GM21717 (cell line): ENCODE measurements around the gene CROCC.

ENCODE experiments used
- ATAC-seq: cut with Tn5 transposase; IDR thresholded peaks from one replicate; pipeline ENCODE4 v1.9.1; 2021; ENCODE audit warnings: mild to moderate bottlenecking, moderate library complexity; ENCODE audit not compliant: unreplicated experiment

Gene CROCC

DNA sequence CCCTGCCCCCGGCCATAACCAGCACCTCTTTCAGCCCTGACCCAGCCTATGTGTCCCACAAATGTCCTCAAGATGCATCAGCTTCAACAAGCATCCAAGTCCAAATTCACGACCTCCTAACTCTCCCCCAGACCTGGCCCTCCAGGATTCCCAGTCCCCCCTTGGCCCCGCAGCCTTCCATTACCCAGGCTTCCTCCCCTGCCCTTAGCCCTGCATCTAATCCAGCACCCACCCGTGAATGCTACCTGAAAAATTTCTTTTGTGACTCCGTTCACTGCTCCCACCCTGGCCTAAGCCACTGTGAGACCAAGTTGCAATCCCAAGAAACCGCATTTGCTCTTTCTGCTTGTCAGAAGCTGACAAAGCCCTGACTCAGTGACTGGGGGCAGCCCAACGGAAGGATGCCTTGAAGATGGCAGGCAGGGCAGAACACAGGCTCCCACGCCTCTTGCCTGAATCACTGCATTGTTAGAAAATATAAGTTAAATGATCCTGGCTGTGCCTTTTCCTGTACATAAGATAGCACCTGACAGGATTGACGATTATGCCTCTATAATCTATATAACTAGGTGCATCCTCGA, 59.6 kb downstream of the CROCC start:
- ATAC-seq, result no peak

DNA sequence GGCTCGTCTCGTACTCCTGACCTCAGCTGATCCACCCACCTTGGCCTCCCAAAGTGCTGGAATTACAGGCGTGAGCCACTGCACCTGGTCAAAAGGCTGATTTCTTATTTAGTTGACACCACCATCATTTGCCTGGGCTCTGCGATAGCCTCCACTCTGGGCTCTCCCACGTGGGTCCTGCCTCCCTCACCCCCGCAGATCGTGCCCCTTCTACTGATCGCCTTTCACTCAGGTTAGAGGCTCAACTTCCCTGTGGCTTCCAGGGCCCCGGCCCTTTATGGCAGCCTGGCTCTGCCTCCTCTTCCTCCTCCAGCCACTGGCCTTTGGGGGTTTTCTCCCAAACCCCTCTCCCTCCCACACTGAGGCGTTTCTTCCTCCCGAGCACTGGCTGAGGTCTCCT, 61.2 kb downstream of the CROCC start:
- ATAC-seq, result no peak

DNA sequence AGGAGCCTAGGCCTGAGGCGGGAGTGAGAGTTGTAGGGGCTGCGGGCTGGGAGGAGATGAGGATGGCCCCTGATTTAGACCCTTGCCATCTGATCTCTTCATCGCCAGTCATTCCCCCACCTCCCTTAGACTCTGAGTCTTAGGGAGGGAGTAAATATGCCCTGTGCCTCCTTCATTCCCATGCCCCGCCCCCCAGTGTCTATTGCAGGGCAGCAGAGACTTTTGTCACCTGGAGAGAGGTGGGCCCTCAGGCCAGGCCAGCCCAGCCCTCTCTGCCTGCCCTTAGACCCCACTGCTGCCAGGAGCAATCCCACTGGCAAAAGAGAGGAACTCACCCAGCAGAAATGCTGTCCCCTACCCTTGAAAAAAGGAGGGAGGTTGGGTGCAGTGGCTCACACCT, 61.9 kb downstream of the CROCC start:
- ATAC-seq, result no peak

DNA sequence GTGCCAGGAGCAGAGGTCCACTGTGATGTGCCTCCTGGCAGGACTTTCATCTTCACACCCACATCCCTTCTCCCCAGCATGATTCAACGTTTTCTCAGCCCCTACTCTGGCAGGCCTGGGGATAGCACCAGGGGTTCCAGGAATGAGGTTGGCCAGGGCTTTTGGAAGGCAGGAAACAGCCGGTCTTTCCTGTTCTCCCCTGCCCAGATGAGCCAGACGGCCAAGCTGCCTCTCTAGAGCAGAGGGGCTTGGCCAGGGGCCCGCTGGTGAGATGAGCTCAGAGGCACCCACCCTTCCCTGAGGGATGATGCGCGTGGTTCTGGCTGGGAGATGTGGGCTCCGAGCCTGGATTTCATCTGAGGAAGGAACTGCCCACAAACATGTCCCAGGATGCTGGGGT, 63.0 kb downstream of the CROCC start:
- no peak for ATAC-seq

DNA sequence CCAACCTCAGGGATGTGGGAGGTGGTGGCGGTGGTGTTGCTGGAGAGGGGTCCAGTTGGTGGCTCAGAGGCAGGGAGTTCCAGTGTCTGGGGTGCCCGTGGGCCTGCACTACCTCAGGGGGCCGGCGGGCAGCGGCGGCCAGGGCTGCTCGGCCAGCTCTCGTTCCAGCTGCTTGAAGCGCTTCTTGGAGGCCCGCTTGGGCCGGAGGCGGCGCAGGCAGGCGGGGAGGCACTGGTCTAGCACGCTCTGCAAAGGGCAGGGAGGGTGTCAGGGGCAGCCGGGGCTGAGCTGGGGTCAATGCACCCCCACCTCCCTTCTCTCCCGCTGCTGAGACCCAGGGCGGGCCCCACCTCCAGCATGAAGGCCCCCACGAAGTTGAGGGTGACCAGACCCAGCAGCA, 64.4 kb downstream of the CROCC start:
- ATAC-seq, result no peak

DNA sequence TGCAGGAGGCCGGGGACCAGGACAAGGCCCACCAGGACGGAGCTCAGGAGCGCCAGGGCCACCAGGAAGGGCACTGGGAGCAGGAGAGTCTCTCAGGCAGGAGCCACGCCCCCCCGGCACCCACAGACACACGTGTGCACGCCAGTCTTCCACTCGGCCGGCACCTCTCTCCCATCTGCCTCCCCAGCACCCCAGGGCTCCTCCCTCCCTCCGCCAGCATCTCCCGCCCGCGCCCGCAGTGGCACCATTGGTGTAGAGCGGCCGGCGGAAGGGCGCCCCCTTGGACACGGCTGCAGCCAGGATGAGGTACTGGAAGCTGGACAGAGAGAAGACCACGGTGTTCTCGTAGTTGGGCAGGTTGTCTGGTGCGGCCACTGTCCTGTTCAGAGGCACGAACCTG, 64.8 kb downstream of the CROCC start:
- no peak for ATAC-seq

DNA sequence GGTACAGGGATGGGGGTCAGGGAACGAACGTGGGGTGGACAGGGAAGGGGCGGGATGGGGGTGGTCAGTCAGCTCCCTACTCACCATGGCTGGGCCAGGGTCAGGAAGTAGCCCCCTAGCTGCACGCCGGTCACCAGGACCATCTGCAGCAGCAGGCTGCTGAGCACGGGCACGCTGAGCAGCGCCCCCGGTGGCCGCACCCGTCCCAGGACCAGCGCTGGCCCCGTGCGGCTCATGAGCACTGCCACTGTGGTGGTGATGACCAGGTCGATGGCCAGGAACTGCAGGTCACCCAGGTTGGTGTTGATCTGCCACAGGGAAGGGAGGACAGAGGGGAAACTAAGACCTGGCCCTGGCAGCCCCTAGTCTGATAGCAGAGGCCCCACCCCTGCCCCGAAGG, 65.2 kb downstream of the CROCC start:
- no peak for ATAC-seq

DNA sequence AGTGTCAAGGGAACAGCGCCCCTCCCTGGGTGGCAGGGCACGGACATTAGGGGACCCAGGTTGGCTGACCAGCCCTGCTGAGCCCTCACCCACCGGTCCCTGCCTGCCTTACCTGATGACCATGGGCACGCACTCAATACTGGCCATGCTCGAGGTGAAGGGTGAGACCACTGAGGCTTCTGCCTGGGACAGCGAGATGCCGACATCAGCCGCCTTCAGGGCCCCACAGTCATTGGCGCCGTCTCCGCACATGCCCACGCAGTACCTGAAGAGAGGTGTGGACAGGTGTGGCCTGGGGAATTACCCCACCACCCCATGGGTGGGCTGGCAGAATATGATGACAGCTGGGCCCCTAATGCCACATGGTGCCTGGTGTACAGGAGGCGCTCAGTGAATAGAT, 66.5 kb downstream of the CROCC start:
- ATAC-seq, result no peak

DNA sequence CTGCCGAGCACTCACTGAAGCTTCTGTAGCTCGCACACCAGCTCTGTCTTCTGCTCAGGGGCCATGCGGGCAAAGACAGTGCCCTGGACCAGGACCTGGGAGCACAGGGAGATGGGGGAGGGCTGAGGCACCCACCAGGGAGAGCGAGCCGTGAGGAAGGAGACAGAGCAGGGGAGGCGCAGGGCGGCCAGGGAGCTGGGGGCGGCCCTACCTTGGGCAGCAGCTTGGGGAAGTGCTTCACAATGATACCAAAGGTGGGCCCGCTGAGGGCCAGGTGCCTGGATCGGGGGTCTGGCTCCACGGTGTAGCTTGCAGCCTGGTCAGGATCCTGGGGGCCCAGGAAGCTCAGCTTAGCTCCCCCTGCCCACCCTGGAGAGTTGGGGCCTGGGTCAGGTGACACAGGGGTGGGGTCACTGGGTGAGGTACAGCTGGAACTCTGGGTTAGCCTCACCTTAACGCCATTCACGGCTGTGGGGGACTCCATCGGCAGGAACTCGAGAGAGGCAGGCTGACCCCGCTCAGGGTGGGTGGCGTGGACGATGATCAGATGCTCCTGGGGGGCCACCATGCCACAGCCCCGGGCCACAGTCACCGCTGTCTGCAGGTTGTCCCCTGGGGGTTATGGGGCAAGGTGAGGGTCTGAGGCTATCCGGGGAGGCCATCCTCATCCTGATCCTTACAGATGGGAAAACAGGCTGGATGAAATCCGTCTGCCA, 68.1 kb downstream of the CROCC start:
- ATAC-seq, result no peak

DNA sequence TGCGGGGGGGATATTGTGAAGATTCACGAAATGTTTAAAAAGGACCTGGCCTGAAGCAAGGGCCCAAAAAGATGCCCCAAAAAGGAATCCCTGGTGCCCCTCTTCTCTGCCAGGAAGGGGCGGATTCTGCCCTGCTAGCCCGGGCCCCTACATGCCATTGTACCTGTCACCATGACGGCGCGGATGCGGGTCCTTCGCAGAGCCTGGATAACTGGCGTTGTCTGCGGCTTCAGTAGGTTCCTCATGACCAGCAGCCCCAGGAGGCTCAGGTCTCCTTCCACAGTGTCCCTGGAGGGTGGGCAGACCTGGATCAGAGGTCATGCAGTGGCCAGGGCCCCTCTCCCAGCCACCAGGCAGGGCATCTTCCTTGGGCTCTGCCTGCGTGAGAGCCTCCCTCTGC, 69.8 kb downstream of the CROCC start:
- no peak for ATAC-seq

DNA sequence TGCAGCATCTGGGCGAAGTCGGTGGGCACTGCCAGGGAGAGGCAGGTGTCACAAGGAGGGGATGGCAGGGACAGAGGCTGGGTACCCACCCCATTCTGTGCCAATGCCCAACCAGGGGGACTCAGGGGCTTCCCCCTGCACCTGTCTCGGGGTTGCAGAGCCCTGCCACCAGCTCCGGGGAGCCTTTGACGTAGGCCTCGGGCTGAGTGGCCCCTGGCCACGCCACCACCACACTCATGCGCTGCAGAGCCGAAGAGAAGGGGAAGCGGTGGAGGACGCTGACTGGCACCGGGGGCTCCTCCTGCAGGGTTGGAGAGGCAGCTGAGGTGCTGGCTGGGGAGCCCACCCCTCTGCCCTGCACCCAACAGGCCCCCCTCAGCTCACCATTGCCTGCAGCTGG, 70.4 kb downstream of the CROCC start:
- no peak for ATAC-seq

DNA sequence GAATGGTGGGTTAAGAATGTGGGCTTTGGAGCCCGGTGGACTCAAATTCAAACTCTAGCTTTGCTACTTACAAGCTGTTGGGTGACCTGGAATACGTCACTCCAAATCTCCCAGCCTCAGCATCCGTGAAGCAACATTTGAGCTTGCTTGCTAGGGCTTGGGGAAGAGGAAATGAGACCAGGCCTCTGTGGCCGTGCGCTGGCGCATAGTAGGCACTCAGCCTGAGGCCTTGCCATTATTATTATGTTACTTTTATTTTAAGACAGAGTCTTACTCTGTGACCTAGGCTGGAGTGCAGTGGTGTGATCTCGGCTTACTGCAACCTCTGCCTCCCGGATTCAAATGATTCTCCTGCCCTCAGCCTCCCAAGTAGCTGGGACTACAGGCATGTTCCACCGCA, 70.9 kb downstream of the CROCC start:
- no peak for ATAC-seq

DNA sequence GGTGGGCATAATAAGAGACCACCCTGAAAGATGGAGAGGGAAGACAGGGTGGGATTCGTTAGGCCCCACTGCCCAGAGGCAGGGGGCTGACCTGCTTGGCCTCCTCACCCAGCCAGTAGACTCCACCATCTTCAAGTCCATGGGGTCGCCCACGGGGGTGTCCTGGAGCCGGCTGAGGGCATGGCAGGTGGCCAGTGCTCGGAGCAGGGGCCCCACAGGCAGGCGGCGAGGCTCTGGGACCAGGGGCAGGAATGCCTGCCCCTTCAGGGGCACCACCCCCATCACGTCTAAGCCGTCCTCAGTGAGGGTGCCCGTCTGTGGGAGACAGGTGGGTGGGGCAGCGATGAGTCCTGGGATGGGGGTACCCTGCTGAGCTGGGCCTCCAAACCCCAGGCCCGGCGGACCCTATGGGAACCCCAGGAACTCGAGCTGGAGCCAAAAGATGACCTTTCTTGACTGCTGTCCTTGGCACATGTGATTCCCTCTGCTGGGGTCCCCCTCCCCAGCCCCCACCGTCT, 71.8 kb downstream of the CROCC start:
- ATAC-seq, result no peak

DNA sequence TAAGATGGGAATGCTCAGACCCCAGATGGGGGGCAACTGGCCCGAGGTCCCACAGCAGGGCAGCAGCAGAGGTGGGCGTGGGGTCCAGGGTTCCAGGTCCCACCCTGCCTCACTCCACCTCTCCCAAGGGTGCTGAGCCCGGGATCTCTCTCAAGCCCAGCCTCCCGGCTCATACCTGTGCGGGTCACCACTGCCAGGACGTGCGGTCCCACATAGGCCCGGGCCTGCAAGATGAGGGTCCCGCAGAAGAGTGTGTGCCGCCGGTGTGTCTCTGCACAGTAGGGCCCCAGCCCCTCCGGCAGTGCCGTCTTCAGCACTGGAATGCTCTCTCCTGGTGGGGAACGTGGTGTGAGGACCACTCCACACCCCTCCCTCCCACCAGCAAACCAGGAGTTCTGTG, 75.1 kb downstream of the CROCC start:
- no peak for ATAC-seq

DNA sequence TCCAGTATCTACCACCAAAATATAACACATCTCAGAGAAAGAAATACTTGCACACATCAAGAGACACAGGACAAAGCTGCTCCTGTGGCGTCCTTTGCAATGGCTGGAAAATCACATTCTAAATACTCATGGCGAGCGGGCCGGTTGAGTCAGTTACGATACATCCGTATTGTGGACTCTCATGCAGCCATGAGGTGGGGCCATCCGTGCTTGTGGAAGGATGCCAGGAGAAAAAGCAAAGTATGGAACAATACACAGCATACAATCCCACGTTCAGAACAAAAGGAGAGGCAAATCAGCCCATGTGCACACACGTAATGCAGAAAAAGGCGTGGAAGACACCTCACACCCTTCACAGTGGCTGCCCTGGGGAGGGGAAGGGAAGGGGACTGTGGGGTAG, 76.9 kb downstream of the CROCC start:
- no peak for ATAC-seq

DNA sequence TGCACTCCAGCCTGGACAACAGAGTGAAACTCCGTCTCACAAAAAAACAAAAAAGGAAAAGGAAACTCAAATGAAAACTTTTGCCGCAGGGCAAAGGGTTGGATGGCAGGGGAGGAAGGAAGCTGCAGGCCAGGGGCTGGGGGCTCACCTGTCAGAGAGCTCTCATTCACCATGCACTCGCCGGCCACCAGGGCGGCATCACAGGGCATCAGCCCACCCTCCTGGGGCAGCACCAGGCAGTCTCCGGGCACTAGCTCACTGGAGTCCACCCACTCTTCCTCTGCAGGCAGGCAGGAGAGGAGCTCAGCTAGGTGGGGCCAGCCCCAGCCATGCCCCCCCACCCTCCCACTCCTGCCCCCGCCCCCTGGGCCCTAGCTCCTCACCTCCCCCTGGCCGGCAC, 78.1 kb downstream of the CROCC start:
- no peak for ATAC-seq

DNA sequence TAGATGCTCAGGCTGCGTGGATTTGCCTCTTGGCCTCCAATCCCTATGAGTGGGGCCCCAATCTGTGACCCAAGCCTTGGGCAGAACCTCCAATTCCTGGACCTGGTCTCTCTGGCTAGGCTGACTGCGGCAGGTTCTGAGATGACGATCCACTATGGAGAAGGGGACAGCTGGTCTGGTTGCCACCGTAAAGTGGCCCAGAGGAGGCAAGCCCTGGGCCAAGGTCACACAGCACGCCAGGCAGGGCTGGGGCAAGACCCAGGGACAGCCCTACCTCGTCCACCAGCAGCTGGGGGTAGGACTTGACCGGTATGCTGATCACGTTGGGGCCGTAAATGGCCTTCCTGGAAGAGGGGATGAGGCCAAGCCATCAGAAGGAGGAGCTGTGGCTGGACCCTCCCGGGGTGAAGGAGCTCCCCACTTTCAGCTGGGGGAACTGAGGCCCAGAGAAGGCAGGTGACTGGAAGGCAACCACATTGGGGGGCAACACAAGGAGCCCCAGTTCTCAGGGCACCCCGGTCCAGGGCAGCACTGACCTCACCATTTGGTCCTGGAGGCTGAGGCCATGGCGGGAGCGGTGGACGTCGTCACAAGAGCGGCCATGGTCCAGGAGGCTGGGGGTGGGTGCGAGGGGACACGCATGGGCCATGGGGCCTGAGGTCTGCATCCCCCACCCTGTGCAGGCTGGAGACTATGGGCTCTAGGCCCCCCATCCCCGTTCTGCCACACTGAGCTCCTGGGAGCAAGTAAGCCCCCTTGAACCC, 80.2 kb downstream of the CROCC start:
- no peak for ATAC-seq

DNA sequence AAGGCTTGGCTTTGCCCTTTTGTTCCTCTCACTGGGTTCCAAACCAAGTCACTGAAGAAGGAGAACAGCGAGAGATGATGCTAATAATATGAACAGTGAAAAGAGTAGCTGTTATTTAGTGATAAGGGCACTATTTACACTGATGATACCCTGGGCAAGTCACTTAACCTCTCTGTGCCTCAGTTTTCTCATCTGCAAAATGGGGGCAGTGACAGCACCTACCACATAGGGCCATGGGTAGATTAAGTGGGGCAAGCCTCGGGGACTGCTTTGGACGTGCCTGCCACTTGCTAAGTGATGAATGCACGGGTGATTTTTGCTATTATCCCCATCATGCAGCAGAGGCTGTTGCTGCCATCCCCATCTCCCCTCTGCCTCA, 80.8 kb downstream of the CROCC start:
- ATAC-seq, result no peak

DNA sequence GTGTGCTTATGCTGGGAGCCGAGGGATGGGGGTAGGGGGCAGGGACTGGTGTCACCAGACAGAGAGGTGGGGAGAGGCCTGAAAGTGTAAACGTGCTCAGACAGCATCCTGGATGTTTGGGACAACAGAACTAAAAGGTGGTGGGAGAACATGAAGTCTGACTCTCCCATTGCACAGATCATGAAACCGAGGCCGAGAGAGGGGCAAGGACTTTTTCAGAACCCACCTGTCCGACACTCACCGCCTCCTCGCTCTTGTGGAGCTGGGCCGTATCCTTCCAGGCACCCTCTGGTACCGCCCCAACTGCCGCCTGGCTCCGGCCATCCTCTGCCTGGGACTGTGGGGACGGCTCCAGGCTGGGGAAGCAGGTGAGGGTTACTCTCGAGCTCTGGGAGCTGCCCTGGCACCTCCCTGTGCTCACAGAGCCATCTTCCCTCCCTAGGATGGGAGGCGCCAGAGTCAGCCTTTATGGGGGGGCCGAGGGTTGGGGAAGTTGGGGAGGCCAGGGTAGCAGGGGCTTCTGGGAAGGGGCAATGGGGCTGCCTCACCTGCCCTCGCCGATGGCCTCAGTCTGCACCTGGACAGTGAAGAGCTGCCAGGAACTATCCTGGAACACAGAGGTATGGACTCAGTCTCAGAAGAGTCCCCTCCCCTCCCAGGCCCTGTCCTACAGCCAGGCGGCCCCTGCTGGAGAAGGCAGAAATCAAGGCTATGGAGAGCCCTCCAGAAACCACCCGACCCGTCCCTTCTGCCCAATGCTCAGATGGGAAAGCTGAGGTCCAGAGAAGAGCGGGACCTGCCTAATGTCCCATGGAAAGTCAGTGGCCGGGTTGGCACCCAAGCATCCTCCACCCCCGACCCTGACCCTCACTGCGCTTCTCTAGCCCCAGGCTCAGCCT, 83.0 kb downstream of the CROCC start:
- no peak for ATAC-seq

DNA sequence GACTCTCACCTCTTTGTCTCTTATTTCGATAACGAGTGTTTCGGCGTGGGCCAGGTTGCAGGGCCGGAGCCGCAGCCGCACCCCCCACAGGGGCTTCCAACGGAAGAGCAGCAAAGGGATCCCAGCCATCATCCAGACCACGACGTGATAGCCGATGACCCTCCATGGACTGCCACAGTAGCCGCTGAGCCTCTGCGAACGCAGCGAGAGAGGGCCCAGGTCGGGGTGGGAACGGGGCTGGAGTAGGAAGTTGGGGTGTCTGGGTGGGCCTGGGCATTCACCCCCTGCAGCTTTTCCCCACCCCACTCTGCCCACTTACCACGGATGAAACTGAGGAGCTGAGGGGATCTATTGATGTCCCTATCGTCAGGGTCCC, 83.6 kb downstream of the CROCC start:
- no peak for ATAC-seq

DNA sequence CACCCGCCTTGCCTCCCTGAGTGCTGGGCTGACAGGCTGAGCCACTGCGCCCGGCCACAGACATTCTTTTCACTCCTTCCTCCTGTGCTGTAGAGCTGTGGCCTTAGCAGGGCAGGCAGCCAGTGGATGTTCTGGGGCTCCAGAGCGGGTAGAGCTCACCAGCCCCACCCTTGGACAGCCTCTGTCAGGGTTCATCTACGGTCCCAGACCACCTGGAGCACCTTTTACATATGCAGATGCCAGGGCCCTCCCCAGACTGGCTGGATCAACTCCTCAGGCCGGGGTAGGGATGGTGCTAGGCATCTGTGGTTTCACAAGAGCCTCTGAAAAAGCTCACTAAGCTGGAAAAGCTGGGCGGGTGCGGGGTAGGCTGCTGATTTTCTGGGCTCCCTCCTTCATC, 85.4 kb downstream of the CROCC start:
- no peak for ATAC-seq
